HuH-7 (cell line): ENCODE measurements around the gene POC1B.

Source experiments
- DNase-seq: peaks from one replicate; pipeline ENCODE4 v3.0.0; 2011; ENCODE audit warnings: low spot score

Gene POC1B

DNA sequence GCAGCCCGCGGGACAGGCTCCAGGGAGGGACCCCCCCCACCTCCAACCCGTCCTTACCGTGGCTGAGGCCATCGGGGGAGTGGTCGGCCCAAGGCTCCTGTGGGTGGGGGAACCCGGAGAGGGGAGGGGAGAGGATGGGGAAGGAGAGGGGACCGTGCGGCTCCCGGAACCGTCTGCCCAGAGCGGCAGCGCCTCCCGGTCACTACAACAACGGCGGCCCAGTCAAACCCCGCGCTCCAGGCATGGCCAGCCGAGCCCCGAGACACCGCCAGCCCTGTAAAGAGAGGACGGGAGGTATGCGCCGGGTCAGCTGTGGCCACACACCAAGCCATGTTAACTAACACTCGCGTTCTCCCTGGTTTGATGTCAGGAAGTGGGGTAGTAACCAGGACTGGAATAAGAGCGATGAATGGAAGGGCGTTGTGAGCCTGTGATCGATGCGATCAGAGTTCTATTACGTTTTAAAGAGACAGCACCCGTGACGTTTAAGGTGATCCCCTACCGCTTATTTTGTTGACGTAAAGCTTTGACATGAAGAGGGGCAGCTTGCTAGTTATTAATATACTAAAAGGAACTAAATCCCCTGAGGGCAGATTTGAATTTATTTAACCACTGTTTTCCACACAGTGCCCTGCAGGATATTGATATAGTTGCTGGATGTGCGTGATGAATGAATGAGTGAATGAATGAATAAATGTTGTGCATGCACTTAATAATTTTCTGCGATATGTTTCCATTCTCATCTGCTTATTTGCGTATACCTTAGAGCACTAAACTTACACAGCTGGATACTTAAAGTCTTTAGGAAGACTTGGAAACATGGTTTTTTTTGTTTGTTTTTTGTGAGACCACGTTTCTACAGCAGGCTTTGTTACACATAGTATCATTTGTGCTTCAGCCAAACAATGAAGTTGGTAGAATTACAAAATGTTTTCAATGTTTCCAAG is at the start of gene POC1B:
POC1B (minus strand) TSS at position 224 of the 947 bp plus-strand sequence; CDS start at position 72, 152 bp downstream.
- DNase-seq: peak; percentile 71

- DNase-seq: no peak
Observed at GRCh38 chr12:89575374-89575773, 49.5 kb upstream of the POC1B start.

- DNase-seq: no peak
Observed at GRCh38 chr12:89574736-89575208, 48.9 kb upstream of the POC1B start.

DNA sequence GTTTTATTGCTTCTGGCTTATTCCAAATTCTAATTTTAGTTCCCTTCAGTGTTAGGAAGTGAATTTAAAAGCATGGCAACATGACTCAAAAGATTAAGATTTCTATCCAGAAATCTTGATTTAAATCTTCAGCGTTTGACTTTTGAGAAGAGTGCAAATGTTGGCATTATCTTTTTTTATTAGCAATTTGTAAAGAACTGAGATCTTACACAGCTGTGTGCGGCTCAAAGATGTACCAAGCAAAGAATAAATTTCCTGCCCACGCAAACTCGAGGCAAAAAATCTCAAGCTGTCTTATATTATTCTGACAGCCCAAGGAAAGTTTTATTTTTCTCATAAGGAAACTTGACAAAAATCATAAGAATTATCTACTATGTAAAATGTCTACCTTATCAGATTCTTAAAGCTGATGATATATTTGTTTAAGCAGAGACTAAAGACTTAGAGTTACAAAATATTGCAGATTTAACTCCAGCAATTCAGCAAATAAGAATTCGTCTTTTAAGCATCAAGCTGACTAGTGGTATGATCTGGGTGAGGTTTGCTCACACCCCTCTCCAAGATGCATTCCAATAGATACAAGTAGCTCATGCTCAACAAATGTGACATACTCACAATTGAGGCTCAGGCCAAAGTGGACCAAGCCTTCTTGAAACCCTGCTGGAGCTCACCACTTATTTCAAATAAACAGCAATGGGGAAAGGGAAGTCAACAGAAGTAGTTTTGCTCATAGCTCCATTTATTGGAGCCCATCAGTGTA is 47.4 kb upstream of the POC1B start:
- no peak for DNase-seq

DNA sequence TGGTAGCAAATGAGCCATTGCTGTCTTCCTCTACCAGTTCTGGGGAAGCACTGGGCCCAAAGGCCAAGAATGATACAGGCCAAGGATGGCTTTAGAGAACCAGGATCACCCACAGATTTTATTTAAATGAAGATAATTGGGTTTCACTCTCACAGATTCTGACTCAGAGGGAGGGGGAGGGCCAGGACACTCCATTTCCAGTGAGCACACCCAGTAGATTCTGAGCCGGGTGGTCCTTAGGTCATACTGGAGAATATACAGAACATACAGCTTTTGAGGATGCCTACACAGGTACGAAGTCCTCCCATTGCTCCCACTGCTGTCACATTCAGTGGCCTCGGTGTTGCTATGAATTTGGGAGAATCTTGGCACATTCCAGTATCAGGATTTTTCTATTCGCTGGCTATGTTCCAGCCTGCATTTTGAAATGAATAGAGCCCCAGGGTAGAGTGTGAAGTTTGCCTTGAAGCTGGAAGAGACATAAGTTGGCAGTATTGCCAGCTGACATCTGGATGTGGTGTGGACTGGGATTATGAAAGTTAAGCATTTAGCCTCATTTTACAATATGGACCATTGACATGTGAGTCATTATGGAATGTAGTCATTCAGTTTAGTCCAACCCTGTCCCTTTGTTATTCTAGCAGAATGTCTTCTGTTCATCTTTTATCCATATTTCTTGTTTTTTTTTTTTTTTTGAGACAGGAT is 45.8 kb upstream of the POC1B start:
- no peak for DNase-seq

DNA sequence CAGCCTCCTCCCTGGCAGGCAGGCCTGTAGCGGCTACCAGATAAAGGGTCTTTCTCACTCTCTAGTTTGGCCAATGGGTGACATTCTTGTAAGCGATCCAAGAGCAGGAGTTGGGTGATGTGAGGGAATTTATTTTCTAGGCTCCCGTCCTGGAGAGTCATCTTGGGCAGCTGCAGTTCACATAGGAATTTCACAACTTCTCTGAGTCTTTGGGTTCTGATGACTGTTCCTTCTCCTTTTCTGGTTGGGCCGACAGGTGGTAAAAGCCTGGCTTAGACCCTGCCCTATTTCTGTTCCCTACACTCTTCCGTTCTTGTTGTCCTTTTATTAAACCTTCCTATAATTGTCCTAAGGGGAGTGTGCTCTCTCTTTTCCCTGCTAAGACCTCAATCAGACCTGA is 42.6 kb upstream of the POC1B start:
- DNase-seq: no peak

DNA sequence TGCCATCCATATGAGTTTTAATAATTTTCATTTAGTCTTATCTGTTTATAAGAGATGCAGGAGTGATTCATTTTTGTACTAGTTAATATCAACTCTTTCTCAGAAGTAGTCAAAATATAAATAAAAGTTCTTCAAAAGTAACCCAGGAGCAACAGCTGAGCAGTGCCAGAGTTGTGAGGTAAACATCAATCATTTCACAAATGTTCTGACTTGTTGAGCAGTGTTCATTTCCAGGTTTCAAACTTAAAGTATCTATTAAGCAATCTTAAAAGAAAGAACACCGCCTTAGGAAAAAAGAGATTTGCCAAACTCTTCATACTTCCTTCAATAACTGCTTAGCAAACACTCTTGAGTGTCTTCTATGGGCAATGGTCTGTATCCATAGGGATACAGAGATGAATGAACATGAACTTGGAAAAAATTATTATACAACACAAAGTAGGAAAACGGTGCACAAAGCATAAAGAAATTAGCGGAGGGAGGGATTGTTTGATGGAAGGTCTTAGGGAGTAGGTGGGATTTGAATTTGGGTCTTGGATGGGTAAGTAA is 41.9 kb upstream of the POC1B start:
- DNase-seq: no peak

- DNase-seq: no peak
Observed at GRCh38 chr12:89566615-89567014, 40.8 kb upstream of the POC1B start.

DNA sequence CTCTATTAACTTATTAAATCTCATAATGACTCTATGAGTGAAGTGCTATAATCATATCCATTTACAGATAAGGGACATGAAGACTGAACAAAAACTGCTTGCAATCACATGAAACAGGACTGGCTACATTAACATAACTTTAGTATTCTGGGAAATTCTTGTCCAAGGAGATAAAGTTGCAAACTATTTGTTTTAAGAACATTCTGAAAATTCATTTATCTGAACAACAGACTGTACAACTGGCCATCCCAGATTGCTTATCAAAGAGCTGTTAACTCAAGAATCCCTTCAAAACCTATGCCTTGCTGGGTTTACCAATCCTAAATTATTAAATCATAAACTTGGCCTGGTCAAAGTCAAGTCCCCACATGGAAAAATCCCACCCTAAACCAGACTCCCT is 39.2 kb upstream of the POC1B start:
- no peak for DNase-seq

- DNase-seq: no peak
Observed at GRCh38 chr12:89559753-89560152, 33.9 kb upstream of the POC1B start.

GRCh38 chr12:89556976-89557375 is 31.1 kb upstream of the POC1B start:
- DNase-seq: no peak

DNA sequence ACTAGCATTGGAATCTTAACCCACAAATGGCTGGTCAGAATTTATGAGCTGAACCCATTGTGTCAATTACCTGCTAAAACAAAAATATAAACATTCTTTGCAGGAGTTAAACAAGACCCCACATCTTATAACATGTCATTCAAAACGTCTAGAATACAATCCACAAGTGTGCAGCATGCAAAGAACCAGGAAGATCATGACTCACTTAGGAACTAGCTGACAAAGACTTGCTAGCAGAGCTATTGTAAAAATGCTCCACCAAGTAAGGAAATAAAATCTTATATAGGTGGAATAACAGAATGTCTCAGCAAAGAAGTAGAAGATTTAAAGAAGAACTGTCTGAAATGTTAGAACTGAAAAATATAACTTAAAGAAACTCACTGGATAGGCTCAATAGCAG is 26.5 kb upstream of the POC1B start:
- DNase-seq: no peak

- no peak for DNase-seq
Observed at GRCh38 chr12:89551747-89552146, 25.9 kb upstream of the POC1B start.

DNA sequence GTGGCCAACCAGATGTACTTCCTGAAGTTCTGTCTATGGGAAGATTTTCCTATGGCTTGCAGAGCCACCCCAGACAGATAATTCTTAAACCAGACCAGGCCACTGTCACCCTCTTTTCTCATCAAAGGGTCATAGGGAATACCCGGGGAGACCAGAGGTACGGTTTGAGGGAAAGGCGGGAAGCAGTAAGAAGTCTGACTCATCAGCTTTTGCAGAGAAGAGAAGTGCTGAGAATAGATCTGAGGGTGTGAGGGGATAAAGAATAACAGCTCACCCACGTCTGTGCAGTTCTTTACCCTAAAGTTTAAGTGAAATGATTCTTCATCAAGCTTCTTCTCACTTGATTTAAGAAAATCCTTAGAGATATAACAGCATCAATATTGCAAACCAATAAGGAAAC is 21.3 kb upstream of the POC1B start:
- no peak for DNase-seq

- no peak for DNase-seq
Observed at GRCh38 chr12:89546151-89546550, 20.3 kb upstream of the POC1B start.

GRCh38 chr12:89544681-89545184 is 18.9 kb upstream of the POC1B start:
- no peak for DNase-seq

GRCh38 chr12:89544022-89544421 is 18.2 kb upstream of the POC1B start:
- DNase-seq: no peak

GRCh38 chr12:89542912-89543592 is 17.2 kb upstream of the POC1B start:
- peak; percentile 44 for DNase-seq

DNA sequence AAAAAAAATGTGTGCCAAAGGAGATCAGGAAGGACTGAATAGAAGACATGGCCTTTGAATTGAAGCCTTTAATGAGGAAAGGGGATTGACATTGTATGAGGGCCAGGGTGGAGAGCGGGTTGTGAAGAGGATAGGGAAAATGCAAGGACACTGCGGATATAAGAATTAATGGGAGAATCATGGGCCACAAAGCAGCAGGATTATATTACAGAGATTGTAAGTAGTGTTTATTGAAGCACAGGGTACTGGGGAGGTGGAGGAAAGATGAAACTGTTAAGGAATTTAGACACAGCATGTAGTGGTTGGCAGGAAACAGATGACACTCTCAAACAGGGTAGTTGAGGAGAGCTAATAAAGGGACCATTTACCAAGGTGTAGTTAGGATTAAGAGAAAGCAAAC is 16.4 kb upstream of the POC1B start:
- no peak for DNase-seq

DNA sequence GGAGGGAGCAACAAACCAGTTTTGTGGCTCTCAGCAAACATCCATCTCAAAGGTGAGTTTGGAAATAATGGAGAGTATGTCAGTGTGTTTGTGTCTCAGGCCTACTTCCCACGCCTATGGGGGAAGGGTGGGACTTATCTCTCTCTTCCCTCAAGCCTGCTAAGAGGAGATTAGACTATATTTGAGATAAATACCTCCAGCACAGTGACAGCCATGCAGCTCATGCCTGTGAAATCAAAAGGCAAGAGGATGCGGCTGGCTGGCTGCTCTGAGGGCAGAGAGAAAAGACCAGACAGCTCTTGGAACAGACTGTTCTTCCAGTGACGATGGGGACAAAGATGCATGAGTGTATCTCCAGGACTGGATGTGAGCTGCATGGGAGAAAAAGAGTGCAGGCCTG is 14.7 kb upstream of the POC1B start:
- DNase-seq: no peak
